ENCODE data around the gene GIT1. TPM values are rescaled to one million over a fixed set of nuclear protein-coding genes. Genes with fewer than 3 reads are reported as not detected.
"Not testable (repeated sequence)": the region's sequence is repeated elsewhere in the genome, so short reads cannot be mapped to it uniquely, and the experiment has no call there.

The GIT1 gene
- total RNA-seq, 1 donor from 2014 or later, result 108 TPM

- Mint-ChIP-seq H3K4me1 (peaks cover 5% of the 10 kb centered on the region), H3K9me3 (no peaks in the 10 kb centered on the region), H3K27me3 (ENCODE audit: low read depth) (peaks cover 34% of the 10 kb centered on the region), H3K27ac (no peak overlapping the region), H3K36me3 (peaks cover 2% of the 10 kb centered on the region), H3K4me3 (no peak overlapping the region)
- no peak for TF ChIP-seq CTCF (IDR thresholded peaks at IDR 0.05; ENCODE audit: unreplicated experiment)
- no peak for DNase-seq (ENCODE audit: low spot score in 2 of 2, unreplicated experiment in 2 of 2)
Observed at GRCh38 chr17:29559640-29560039, 29.8 kb downstream of the GIT1 start.

GRCh38 chr17:29558139-29558538 lies 31.3 kb downstream of the GIT1 start:
- H3K4me3 Mint-ChIP-seq; H3K27ac Mint-ChIP-seq; H3K4me1 Mint-ChIP-seq; H3K36me3 Mint-ChIP-seq; DNase-seq (ENCODE audit: low spot score in 2 of 2, unreplicated experiment in 2 of 2); H3K9me3 Mint-ChIP-seq: not testable (repeated sequence)
- peaks cover 25% of the 10 kb centered on the region for H3K27me3 Mint-ChIP-seq (ENCODE audit: low read depth)

DNA sequence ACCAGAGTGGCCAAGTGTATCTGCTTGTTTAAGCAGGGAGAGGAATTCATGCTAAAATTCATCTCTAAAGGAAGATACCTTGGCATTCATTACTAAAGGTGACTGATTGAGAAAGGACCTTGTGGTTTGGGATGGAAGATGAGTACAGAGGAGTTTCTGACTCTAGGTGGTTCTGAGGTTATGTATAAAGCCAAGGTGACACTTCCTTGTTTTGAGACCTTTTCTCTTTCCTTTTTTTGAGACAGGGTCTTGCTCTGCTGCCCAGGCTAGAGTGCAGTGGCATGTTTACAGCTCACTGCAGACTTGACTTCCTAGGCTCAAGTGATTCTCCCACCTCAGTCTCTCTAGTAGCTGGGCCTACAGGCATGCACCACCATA lies 31.7 kb downstream of the GIT1 start:
- no peaks in the 10 kb centered on the region for H3K9me3 Mint-ChIP-seq
- H3K4me1 Mint-ChIP-seq, result peaks cover 5% of the 10 kb centered on the region
- DNase-seq (ENCODE audit: low spot score in 2 of 2, unreplicated experiment in 2 of 2), result no peak
- peaks cover 2% of the 10 kb centered on the region for H3K36me3 Mint-ChIP-seq
- no peak overlapping the region for H3K4me3 Mint-ChIP-seq
- peaks cover 21% of the 10 kb centered on the region for H3K27me3 Mint-ChIP-seq (ENCODE audit: low read depth)
- no peak overlapping the region for H3K27ac Mint-ChIP-seq
- TF ChIP-seq CTCF (IDR thresholded peaks at IDR 0.05; ENCODE audit: unreplicated experiment), result no peak

- TF ChIP-seq CTCF (IDR thresholded peaks at IDR 0.05; ENCODE audit: unreplicated experiment), result no peak
- peaks cover 17% of the 10 kb centered on the region for H3K27me3 Mint-ChIP-seq (ENCODE audit: low read depth)
- DNase-seq (ENCODE audit: low spot score in 2 of 2, unreplicated experiment in 2 of 2), result no peak
- H3K9me3 Mint-ChIP-seq, result no peaks in the 10 kb centered on the region
- H3K27ac Mint-ChIP-seq, result no peak overlapping the region
- peaks cover 4% of the 10 kb centered on the region for H3K36me3 Mint-ChIP-seq
- no peak overlapping the region for H3K4me3 Mint-ChIP-seq
- H3K4me1 Mint-ChIP-seq, result peaks cover 5% of the 10 kb centered on the region
Observed at GRCh38 chr17:29557085-29557738, 32.2 kb downstream of the GIT1 start.

- Mint-ChIP-seq H3K27ac (no peak overlapping the region), H3K36me3 (peaks cover 4% of the 10 kb centered on the region), H3K4me3 (no peak overlapping the region), H3K9me3 (no peaks in the 10 kb centered on the region), H3K27me3 (ENCODE audit: low read depth) (peaks cover 12% of the 10 kb centered on the region), H3K4me1 (peaks cover 5% of the 10 kb centered on the region)
- TF ChIP-seq CTCF (IDR thresholded peaks at IDR 0.05; ENCODE audit: unreplicated experiment), result no peak
- no peak for DNase-seq (ENCODE audit: low spot score in 2 of 2, unreplicated experiment in 2 of 2)
Observed at GRCh38 chr17:29555840-29556239, 33.6 kb downstream of the GIT1 start.

GRCh38 chr17:29549177-29549923 lies 40.1 kb downstream of the GIT1 start:
- no peak overlapping the region for H3K4me3 Mint-ChIP-seq
- no peak for TF ChIP-seq CTCF (IDR thresholded peaks at IDR 0.05; ENCODE audit: unreplicated experiment)
- peaks cover 2% of the 10 kb centered on the region for H3K36me3 Mint-ChIP-seq
- H3K9me3 Mint-ChIP-seq, result no peaks in the 10 kb centered on the region
- DNase-seq (ENCODE audit: low spot score in 2 of 2, unreplicated experiment in 2 of 2), result no peak
- H3K27ac Mint-ChIP-seq, result no peak overlapping the region
- peaks cover 19% of the 10 kb centered on the region for H3K4me1 Mint-ChIP-seq
- no peaks in the 10 kb centered on the region for H3K27me3 Mint-ChIP-seq (ENCODE audit: low read depth)
